Embryonic facial prominence (tissue), 1 donor: Measurements from ENCODE around the gene PRELID1.
"Not testable (repeated sequence)": the region's sequence is repeated elsewhere in the genome, so short reads cannot be mapped to it uniquely, and the experiment has no call there.

Experiments
- DNase-seq: peaks from one replicate; pipeline ENCODE4 v3.0.0-alpha.2; 2016; ENCODE audit errors: extremely low spot score

PRELID1 gene, protein sequence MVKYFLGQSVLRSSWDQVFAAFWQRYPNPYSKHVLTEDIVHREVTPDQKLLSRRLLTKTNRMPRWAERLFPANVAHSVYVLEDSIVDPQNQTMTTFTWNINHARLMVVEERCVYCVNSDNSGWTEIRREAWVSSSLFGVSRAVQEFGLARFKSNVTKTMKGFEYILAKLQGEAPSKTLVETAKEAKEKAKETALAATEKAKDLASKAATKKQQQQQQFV

DNA sequence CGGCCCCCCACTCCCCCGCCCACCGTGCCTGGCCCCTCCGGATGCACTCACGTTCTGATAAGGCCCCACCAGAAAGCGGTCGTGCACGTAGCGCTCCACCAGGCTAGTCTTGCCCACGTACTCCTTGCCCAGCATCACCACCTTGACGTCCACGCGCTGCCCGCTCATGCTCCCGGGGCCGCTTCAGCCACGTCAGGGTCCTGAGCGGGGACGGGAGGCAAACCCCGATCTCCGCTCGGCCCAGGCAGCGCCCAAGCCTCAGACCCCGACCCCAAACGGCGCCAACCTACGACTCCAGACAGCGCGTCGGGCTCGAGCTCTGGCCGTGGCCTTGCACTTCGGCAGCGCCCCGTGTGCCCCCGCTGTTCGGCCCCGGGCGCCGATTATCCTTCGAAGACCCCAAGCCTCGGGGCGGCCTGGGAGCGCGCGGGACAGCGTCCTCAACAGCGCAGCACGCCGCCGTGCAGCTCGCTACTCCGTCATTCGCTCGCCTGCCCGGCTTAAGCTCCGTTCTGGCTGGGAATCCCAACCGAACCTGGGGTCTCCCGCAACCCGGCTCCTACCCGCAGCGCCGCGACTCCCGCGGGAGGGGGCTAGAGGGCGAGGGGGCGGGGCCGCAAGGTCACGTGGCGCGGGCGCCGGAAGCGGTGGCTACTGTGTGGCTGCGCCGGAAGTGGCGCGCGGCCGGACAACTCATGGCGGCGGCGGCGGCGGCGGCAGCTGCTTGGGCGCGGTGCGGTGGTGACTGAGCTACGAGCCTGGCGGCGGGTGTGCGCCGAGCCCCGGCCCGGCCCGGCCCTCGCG lies at the start of gene PRELID1, which contains the start of gene RAB24:
Gene PRELID1, plus strand, starts transcription at position 679 of the 804 bp plus-strand sequence. CDS start 187 bp downstream, outside the sequence.
Gene RAB24, minus strand, starts transcription at position 599 of the 804 bp plus-strand sequence. Its CDS starts 431 bp downstream, at position 168.
- DNase-seq: peak; percentile 71

DNA sequence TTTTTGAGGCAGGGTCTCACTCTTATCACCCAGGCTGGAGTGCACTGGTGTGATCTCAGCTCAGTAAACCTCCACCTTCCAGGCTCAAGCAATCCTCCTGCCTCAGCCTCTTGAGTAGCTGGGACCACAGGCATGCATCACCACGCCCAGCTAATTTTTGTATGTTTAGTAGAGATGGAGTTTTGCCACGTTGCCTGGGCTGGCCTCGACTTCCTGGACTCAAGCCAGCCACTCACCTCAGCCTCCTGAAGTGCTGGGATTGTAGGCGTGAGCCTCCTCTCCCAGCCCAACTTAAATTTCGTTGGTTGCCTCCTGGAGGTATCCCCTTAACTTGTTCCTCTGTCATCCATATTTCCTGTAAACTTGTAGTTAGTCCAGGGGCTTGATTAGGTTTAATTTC lies 47.3 kb upstream of the PRELID1 start:
- DNase-seq: no peak

DNA sequence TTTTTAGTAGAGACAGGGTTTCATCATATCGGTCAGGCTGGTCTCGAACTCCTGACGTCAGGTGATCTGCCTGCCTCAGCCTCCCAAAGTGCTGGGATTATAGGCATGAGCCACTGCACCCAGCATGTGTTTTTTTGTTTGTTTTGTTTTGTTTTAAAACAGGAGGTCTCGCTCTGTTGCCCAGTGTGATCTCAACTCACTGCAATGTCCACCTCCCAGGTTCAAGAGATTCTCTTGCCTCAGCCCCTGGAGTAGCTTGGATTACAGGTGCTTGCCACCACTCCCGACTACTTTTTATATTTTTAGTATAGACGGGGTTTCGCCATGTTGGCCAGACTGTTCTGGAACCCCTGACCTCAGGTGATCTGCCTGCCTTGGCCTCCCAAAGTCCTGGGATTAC lies 44.9 kb upstream of the PRELID1 start:
- not testable (repeated sequence) for DNase-seq

DNA sequence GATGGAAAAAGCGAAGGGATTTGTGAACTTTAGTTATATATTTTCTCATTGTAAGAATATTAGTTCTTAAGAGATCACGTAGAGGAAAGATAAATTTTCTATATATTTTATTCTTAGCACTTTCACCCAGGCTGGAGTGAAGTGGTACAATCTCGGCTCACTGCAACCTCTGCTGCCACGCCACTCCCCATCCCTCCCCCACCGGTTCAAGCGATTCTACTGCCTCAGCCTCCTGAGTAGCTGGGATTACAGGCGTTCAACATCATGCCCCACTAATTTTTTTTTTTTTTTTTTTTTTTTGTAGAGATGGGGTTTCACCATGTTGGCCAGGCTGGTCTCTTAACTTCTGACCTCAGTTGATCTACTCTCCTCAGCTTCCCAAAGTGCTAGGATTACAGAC lies 42.6 kb upstream of the PRELID1 start:
- no peak for DNase-seq

DNA sequence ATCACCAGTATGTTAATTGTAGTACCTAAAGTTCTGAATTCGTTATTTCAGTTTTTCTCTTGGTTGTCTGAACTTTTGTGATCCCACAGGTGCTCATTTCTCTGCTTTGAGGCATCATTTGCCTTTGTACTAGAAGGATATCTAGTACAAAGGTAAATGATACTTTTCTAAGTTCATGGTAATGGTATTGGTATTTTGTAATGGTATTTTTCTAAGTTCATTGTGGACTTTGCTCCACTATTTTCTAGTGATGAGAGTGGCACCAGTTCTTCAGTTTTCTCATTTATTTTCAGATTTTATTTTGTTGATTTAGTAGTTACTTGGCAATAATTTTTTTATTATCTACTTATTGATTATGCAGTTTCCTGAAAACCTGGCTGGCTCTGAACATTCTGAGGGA lies 42.1 kb upstream of the PRELID1 start:
- DNase-seq: no peak

DNA sequence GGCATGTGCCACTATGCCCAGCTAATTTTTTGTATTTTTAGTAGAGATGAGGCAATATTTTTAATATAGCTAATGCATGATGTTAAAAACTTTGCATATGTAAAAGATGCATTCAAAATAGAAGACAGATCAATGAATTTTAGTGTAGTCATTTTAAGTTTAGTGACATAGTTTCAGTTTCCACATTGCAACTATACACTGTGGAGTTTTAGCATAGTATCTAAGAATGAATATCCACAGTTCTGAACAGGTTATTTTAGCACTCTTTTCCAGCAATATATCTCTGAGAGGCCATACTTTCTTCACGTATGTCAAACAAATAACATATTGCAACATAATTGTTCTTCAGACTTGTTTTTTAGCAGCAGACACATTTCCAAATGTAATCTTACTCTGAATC lies 39.4 kb upstream of the PRELID1 start:
- DNase-seq: no peak

DNA sequence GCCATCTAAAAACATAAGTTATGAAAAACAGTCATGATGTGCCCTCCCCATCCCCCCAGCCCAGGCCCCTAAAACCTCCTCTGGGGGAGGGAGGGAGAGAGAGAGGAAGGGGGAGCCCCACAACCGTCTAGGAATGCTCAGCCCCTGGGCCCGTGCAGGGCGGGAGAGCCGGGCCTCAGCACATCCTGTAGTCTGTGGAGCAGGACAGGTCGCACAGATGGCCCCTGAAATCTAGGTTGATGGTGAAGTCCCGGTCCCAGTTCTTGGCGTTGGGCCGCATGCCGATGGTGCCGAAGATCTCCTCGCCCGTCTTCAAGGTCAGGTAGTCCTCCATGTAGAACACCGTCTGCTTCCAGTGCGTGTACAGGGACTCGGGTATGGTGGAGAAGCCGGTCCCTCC lies 38.2 kb upstream of the PRELID1 start:
- no peak for DNase-seq

DNA sequence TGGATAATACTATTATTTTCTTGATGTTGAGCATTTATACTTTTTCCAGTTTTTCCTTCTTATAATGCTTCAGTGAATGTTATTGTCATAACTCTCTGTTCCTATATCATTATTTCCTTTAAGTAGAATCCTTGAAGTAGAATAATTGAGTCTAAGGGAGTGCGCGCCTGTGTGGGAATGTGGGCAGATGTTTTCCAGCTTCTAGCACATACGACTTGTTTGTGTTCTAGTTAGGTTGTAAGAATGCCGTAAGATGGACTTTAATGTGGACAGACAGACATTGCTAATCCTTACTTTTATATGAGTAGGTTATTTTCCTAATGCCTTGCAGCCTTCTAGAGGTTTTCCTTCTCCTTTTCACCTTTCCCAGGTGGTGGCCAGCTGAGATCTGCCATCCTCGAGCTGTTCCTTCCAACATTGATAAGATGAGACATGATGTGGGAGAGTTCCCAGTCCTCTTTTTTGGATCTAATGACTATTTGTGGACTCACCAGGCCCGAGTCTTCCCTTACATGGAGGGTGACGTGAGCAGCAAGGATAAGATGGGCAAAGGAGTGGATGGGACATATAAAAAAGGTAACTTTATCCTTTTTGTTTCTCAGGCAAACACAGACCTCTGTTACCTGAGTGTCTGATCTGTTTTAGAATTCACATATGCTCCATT lies 34.2 kb upstream of the PRELID1 start:
- DNase-seq: no peak

DNA sequence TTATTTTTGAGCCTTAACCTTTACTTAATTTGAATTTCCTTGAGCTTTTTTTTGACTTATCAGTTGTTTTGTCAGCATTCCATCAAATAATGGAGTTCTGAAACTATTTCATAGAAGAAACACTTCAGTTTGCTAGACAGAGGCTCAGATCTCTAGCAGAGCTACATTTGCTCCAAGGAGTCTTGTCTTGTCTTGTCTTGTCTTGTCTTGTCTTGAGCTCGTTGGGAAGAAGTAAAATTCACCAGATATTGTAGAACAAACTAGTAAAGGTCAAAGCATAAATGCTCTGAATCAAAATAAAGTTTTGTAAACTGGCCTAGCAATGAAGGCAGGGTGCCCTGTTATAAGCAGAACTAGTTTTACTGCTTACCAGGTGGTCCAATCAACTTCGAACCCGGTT lies 33.6 kb upstream of the PRELID1 start:
- no peak for DNase-seq

DNA sequence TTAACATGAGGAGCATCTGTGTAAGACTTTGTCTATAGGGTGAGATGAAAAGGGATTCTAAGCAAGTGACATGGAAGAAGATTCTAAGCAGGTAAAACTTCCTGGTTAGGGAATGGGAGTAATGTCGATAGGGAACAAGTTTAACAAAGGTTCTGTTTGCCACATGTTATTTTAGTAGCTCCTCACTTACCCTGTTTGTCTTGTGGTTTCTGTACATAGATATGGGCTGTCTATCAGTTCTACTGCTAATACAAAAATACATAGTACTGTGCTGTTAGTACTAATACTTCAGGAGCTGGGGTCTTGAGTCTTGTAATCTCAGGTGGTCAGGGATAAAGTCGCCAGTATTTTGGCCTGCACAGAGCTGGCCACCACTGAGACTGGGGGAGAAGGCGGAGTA lies 32.9 kb upstream of the PRELID1 start:
- no peak for DNase-seq

DNA sequence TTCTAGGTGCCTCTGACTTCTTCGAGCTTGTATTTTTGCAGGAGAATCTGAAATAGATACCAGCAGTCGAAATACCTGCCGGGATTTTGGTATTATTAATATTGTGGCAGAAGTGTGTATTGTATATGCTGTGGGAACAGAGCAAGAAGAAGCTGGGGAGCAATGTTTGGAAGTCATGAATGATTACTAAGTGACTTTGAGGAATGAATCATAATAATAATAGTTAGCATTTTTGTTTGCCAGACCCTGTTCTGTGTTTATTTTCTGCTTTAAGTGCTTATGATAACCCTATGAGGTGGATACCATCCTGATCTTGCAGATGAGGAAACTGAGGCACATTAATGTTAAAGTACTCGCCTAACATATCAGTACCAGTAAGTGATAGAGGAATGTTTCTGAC lies 32.5 kb upstream of the PRELID1 start:
- DNase-seq: no peak

DNA sequence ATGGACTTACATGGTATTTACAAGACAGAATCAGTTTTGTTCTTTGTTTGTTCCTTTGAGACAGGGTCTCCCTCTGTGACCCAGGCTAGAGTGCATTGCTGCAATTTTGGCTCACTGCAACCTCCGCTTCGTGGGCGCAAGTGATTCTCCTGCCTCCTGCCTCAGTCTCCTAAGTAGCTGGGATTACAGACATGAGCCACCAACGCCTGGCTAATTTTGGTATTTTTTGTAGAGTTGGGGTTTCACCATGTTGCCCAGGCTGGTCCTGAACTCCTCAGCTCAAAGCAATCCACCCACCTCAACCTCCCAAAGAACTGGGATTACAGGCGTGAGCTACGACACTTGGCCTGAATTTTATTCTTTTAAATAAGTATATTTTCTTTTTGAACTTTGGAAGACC lies 27.7 kb upstream of the PRELID1 start:
- no peak for DNase-seq

DNA sequence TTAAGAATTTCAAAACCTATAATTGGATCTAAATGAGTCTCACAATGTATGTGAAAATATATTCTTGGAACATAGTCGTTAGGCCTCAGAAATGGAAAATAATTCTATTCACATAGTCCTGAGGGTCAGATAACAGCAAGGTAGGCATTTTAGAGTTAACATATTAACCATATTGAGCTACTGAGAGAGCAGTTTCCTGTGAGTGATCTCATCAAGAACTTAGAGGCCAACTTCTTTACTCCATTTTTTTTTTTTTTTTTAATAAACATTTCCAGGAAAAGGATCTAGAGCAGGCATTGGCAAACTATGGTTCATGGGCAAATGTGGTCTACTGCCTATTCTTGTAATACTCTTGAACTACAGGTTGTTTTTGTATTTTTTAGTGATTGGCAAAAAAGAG lies 26.7 kb upstream of the PRELID1 start:
- DNase-seq: no peak

DNA sequence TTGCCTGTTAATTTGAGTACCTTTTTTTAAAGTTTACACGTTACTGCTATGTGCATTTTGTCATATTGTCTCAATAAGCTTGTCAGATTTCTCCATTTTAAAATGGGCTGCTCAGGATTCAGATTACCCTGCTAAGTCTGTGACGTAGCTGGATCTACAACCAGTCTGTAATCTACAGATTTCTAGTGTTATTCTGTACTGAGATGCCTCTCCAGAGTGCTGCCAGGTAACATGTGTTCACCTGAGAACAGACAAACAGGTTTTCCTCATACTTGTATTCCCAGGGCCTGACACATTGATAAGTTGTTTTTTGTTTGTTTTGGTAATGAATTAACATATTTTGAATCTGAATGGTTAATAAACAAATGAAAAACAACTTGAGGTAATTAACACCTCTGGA lies 15.4 kb upstream of the PRELID1 start:
- no peak for DNase-seq

DNA sequence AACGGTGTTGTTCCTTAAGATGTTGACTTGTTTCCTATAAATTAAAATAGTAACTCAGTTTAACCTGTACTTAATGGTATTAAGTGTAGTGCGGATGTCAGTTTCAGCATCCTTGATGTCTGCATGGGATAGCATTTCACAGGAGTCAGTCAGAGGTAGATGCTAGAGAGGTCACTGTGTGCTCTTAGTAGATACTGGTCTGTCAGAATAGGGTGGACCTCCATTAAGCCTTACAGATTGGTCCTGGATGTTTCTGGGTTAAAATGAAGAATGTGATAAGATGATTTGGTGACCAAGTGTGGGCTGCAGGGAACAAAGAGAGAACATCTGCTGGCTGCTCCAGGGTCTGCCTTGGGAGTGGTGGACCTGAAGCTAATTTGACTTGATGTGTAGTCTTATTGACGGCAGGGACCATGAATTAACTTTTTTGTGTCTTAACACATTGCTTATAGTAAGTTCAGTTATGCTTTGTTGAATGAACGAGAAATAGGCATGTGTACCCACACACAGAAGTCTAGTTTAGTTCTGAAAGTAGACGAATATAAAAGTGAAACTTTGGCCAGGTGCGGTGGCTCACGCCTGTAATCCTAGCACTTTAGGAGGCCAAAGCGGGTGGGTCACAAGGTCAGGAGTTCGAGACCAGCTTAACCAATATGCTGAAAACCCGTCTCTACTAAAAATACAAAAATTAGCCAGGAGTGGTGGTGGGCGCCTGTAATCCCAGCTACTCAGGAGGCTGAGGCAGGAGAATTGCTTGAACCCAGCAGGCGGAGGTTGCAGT lies 12.6 kb upstream of the PRELID1 start:
- no peak for DNase-seq

DNA sequence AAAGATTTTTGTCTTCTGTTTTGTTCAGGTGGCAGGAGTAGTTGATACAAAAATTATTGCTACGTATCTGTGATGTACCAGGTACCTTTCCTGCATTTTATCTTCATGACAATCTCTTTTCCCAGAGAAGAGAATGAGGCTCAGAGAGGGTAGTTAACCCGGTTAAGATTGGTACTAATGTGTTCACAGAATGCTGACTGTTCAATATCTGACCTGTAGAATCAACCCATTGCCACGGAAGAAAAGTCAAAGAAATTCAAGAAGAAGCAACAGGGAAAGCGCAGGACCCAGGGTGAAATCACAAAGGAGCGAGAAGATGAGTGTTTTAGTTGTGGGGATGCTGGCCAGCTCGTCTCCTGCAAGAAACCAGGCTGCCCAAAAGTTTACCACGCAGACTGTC lies 11.9 kb upstream of the PRELID1 start:
- DNase-seq: no peak

DNA sequence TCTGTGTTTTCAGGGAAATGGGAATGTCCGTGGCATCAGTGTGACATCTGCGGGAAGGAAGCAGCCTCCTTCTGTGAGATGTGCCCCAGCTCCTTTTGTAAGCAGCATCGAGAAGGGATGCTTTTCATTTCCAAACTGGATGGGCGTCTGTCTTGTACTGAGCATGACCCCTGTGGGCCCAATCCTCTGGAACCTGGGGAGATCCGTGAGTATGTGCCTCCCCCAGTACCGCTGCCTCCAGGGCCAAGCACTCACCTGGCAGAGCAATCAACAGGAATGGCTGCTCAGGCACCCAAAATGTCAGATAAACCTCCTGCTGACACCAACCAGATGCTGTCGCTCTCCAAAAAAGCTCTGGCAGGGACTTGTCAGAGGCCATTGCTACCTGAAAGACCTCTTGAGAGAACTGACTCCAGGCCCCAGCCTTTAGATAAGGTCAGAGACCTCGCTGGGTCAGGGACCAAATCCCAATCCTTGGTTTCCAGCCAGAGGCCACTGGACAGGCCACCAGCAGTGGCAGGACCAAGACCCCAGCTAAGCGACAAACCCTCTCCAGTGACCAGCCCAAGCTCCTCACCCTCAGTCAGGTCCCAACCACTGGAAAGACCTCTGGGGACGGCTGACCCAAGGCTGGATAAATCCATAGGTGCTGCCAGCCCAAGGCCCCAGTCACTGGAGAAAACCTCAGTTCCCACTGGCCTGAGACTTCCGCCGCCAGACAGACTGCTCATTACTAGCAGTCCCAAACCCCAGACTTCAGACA lies 9.6 kb upstream of the PRELID1 start:
- DNase-seq: no peak

DNA sequence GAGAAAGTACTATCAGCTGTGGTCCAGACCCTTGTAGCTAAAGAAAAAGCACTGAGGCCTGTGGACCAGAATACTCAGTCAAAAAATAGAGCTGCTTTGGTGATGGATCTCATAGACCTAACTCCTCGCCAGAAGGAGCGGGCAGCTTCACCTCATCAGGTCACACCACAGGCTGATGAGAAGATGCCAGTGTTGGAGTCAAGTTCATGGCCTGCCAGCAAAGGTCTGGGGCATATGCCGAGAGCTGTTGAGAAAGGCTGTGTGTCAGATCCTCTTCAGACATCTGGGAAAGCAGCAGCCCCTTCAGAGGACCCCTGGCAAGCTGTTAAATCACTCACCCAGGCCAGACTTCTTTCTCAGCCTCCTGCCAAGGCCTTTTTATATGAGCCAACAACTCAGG lies 9.0 kb upstream of the PRELID1 start:
- DNase-seq: no peak

DNA sequence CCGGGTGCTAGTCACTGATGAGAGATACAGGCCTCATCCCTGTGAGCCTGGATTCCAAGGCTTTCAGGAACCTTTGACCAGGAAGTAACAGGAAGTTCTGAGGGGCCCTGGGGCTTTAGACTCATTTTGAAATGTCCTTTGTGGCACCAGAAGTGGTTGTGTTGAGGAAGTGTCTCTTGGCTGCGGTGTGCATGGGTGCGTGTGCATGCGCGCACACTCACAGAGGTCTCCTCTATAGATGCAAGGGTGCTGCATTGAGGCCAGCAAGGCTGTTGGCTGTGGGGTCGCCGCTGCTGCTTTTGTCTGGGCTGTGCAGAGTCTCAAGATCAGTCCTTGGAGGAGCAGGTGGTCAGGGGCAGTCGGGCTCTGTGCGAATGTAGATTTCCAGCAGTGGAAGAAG lies 7.7 kb upstream of the PRELID1 start:
- no peak for DNase-seq

DNA sequence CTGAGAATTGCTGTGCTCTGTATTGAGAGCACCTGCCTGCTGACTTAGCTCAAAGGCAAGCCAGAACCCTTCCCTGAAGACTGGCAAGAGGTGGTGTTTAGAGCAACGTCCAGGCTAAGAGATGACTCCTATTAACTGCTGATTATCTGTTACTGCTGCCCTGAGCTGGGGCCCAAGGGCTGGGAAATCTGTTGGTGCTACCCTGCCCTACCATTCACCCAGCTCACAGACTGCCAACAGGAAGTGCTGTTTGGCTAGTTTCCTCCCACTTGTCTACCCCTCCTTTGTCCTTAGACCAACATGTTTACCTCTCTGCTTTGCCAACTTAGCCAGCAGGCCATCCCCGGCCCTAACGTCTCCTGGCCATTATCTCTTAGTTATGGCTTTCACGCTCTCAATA lies 7.0 kb upstream of the PRELID1 start:
- no peak for DNase-seq

DNA sequence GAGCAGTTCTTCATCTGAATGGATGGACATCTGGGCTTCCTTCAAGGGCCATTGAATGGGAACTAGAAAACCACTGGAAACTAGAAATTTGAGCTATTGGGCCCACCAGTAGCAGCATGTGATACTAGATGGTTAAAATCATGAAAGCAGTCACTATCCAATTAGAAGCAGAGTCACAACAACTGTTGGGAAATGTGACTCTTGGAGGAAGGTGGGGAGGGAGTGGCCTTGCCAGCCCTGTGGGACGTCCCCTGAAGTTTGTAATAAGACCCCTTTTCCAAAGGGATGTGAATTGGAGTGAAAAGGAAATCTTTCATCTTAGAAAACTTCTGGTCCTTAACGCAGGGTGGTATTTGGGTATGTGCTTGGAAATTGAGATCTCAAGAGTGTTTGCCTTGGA lies 5.7 kb upstream of the PRELID1 start:
- no peak for DNase-seq
